CD4-positive, alpha-beta T cell treated with Interleukin-15 for 1 hour (primary cell): ENCODE data around the gene CLEC17A.

ENCODE experiments used
- DNase-seq: peaks from one replicate; pipeline ENCODE4 v3.0.0-alpha.2; 2020

Gene CLEC17A

GRCh38 chr19:14659874-14660489 lies 77.1 kb downstream of the CLEC17A start:
- no peak for DNase-seq

DNA sequence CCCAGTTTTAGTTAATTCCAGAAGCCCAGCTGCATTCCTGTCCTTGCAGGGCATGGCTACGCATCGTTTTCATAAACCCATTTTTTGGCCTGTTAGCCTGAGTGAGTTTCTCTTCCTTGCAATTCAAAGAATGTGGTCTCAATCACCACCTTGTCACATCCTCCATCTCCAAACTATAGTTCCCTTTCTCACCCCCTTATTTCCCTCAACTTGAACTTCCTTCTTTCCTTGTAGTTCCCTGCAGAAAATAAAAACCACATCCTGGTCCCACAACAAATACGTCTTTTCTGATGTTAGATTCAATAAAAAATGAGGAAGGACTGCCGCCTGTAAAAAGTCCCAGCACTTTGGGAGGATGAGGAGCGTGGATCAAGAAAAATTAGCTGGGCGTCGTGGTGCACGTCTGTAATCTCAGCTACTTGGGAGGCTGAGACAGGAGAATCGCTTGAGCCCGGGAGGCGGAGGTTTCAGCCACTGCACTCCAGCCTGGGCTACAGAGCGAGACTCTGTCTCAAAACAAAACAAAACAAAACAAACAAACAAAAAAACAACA lies 78.6 kb downstream of the CLEC17A start:
- DNase-seq = peak; percentile 33
